T-helper 22 cell (primary cell): Measurements from ENCODE around the gene PICK1.

Experiments used
- DNase-seq: peaks from one replicate; pipeline ENCODE4 v3.0.0-alpha.2; 2020; ENCODE audit warnings: low read depth

Gene PICK1

GRCh38 chr22:38056969-38057891, at the start of gene PICK1:
Gene PICK1 (plus strand): TSS chr22:38057404. CDS start chr22:38057810, 406 bp downstream.
- DNase-seq, result peak; percentile 66

- no peak for DNase-seq
Measured at GRCh38 chr22:38009000-38009806, 48.0 kb upstream of the PICK1 start.

- DNase-seq, result no peak
Measured at GRCh38 chr22:38012604-38013072, 44.6 kb upstream of the PICK1 start.

- no peak for DNase-seq
Measured at GRCh38 chr22:38014083-38014482, 43.1 kb upstream of the PICK1 start.

GRCh38 chr22:38016182-38017151, 40.7 kb upstream of the PICK1 start:
- no peak for DNase-seq

GRCh38 chr22:38017272-38017920, 39.8 kb upstream of the PICK1 start:
- DNase-seq, result no peak

GRCh38 chr22:38017939-38018885, 39.0 kb upstream of the PICK1 start:
- no peak for DNase-seq

- no peak for DNase-seq
Measured at GRCh38 chr22:38018938-38019827, 38.0 kb upstream of the PICK1 start.

GRCh38 chr22:38021206-38021605, 36.0 kb upstream of the PICK1 start:
- DNase-seq, result no peak

GRCh38 chr22:38023045-38023444, 34.2 kb upstream of the PICK1 start:
- DNase-seq, result no peak

GRCh38 chr22:38025514-38025913, 31.7 kb upstream of the PICK1 start:
- no peak for DNase-seq

- no peak for DNase-seq
Measured at GRCh38 chr22:38026130-38027111, 30.8 kb upstream of the PICK1 start.

- no peak for DNase-seq
Measured at GRCh38 chr22:38027487-38027886, 29.7 kb upstream of the PICK1 start.

GRCh38 chr22:38028344-38029130, 28.7 kb upstream of the PICK1 start:
- DNase-seq, result no peak

GRCh38 chr22:38029370-38029769, 27.8 kb upstream of the PICK1 start:
- DNase-seq, result no peak

- no peak for DNase-seq
Measured at GRCh38 chr22:38029901-38030300, 27.3 kb upstream of the PICK1 start.
